K562 (cell line): ENCODE measurements around the gene APC2. TPM values are rescaled to one million over a fixed set of nuclear protein-coding genes. Genes with fewer than 3 reads are reported as not detected.
A peak's percentile ranks its signal among the peaks of the same experiment; 100 is the strongest.

Experiments
- BHLHE40 ChIP-seq: IDR thresholded peaks from 2 replicates; pipeline ENCODE4 v1.6.1; 2011; ENCODE audit warnings: low read length, improper control_type of control experiment
- BRF1 ChIP-seq: IDR thresholded peaks from 3 replicates; pipeline ENCODE4 v1.6.1; 2011; ENCODE audit warnings: borderline replicate concordance, mild to moderate bottlenecking; ENCODE audit not compliant: insufficient read length; ENCODE audit errors: extremely low read depth
- DMBX1 ChIP-seq: fragments of 250-450 bp; sonication (Bioruptor Pico); IDR thresholded peaks from 2 replicates; pipeline ENCODE4 v1.8.0; 2022; ENCODE audit warnings: inconsistent platforms, mild to moderate bottlenecking, moderate library complexity, borderline replicate concordance
- EWSR1 ChIP-seq: fragments of 450-650 bp; IDR thresholded peaks from 2 replicates; pipeline ENCODE4 v1.6.1; 2018; ENCODE audit warnings: borderline replicate concordance, mild to moderate bottlenecking, low read depth, moderate library complexity; ENCODE audit not compliant: partially characterized antibody
- FOXK1 ChIP-seq: sonication (generic); formaldehyde crosslinking; IDR thresholded peaks from 2 replicates; pipeline ENCODE4 v1.8.0; 2022; ENCODE audit warnings: missing genetic modification reagents, mild to moderate bottlenecking, borderline replicate concordance
- HNRNPH1 ChIP-seq: fragments of 200-400 bp; formaldehyde crosslinking; optimal IDR thresholded peaks from 2 replicates; pipeline ENCODE3; 2017; ENCODE audit warnings: low read depth, mild to moderate bottlenecking, low read length, moderate library complexity
- JUN ChIP-seq, 2 experiments: sonication (generic) in 1 of 2; formaldehyde crosslinking in 1 of 2; IDR thresholded peaks; 2 replicates each; pipeline versions ENCODE4 v1.6.1 to v1.8.0; 2012 to 2022; ENCODE audit warnings: borderline replicate concordance in 2 of 2, mild to moderate bottlenecking in 2 of 2, improper control_type of control experiment in 1 of 2, low read depth in 1 of 2, low read length in 1 of 2, missing genetic modification reagents in 1 of 2
- KAT8 ChIP-seq: fragments of 450-650 bp; IDR thresholded peaks from 2 replicates; pipeline ENCODE4 v1.6.1; 2016; ENCODE audit warnings: low read depth, mild to moderate bottlenecking
- MCM7 ChIP-seq, 2 experiments: fragments of 450-650 bp; IDR thresholded peaks; 2 replicates each; pipeline ENCODE4 v1.6.1; 2016 to 2018
- MLX ChIP-seq, 2 experiments: fragments of 450-650 bp in 1 of 2; sonication (generic) in 1 of 2; formaldehyde crosslinking; conservative IDR thresholded peaks; 2 replicates each; pipeline versions ENCODE4 v1.4.0 to v1.8.1; 2020 to 2022; ENCODE audit warnings: mild to moderate bottlenecking in 1 of 2, missing genetic modification reagents in 1 of 2
- NFYB ChIP-seq: IDR thresholded peaks from 2 replicates; pipeline ENCODE4 v1.6.1; 2011; ENCODE audit warnings: mild to moderate bottlenecking, moderate library complexity; ENCODE audit not compliant: insufficient read length; ENCODE audit errors: extremely low read depth
- NONO ChIP-seq, 2 experiments: fragments of 200-400 bp in 1 of 2; fragments of 450-650 bp in 1 of 2; formaldehyde crosslinking in 1 of 2; IDR thresholded peaks; 2 replicates each; pipeline ENCODE4 v1.6.1; 2017; ENCODE audit warnings: low read depth in 2 of 2, mild to moderate bottlenecking in 2 of 2, moderate library complexity in 2 of 2, low read length in 1 of 2
- RFX1 ChIP-seq: fragments of 450-650 bp; IDR thresholded peaks from 2 replicates; pipeline ENCODE4 v1.6.1; 2016; ENCODE audit warnings: mild to moderate bottlenecking, moderate library complexity
- SIN3B ChIP-seq: fragments of 450-650 bp; IDR thresholded peaks from 2 replicates; pipeline ENCODE4 v1.6.1; 2017; ENCODE audit warnings: low read depth, mild to moderate bottlenecking, moderate library complexity
- U2AF2 ChIP-seq: fragments of 200-400 bp; formaldehyde crosslinking; optimal IDR thresholded peaks from 2 replicates; pipeline ENCODE3; 2017; ENCODE audit warnings: low read depth, mild to moderate bottlenecking, low read length
- ZBTB8A ChIP-seq: fragments of 450-650 bp; IDR thresholded peaks from 2 replicates; pipeline ENCODE4 v1.6.1; 2018; ENCODE audit warnings: mild to moderate bottlenecking, moderate library complexity; ENCODE audit not compliant: partially characterized antibody
- ZEB2 ChIP-seq: fragments of 450-650 bp; IDR thresholded peaks from 2 replicates; pipeline ENCODE4 v1.6.1; 2016
- ZNF282 ChIP-seq: sonication (generic); formaldehyde crosslinking; IDR thresholded peaks from 2 replicates; pipeline ENCODE4 v1.8.1; 2023; ENCODE audit warnings: missing genetic modification reagents
- ZNF324 ChIP-seq: fragments of 250-450 bp; sonication (Bioruptor Pico); IDR thresholded peaks from 2 replicates; pipeline ENCODE4 v1.4.0; 2020; ENCODE audit warnings: mild to moderate bottlenecking
- ZNF583 ChIP-seq: fragments of 250-450 bp; sonication (Bioruptor Pico); IDR thresholded peaks from 2 replicates; pipeline ENCODE4 v1.4.0; 2020
- polyA plus RNA-seq, 8 experiments: library from polyadenylated mRNA; depleted of rRNA in 4 of 8; stranded (reverse) in 5 of 8; unstranded in 3 of 8; fragments of >200 nt; fragmentation: Nextera tagmentation in 2 of 8; fragmentation: Illumina TruSeq in 1 of 8; extraction: Ambion mirVana in 2 of 8; extraction: Trizol in 1 of 8; gene quantifications; 2 replicates each; pipeline versions ENCODE4 v1.2.1 to v1.2.3, GENCODE V29; 2011 to 2014; ENCODE audit warnings: inconsistent platforms in 1 of 8, missing spikeins in 1 of 8
- total RNA-seq, 7 experiments: library from RNA; depleted of rRNA in 6 of 7; stranded (reverse); fragments of >200 nt in 6 of 7; fragmentation: Illumina TruSeq in 2 of 7; extraction: Trizol in 2 of 7; gene quantifications; 2 replicates each; pipeline versions ENCODE4 v1.2.1 to v1.2.3, GENCODE V29; 2011 to 2021; ENCODE audit warnings: low replicate concordance in 1 of 7
- TF ChIP-seq, protein P1 (sequence below): fragments of 250-450 bp; sonication (Bioruptor Pico); IDR thresholded peaks from 2 replicates; pipeline ENCODE4 v1.5.1; 2021; ENCODE audit warnings: mild to moderate bottlenecking
- TF ChIP-seq, protein P2 (sequence below): fragments of 200-400 bp; formaldehyde crosslinking; IDR thresholded peaks from 2 replicates; pipeline ENCODE4 v1.6.1; 2017; ENCODE audit warnings: mild to moderate bottlenecking, low read depth, low read length, moderate library complexity
- TF ChIP-seq, protein P3 (sequence below): sonication (generic); formaldehyde crosslinking; IDR thresholded peaks from 2 replicates; pipeline ENCODE4 v1.8.1; 2022; ENCODE audit warnings: missing genetic modification reagents

The APC2 gene
- total and polyA plus RNA-seq, 9 of the 15 experiments (the other 6 are each of a cell fraction or from before 2014, with no cell fraction given) = 0.01 to 0.40 (median 0.05) TPM; not detected in 3

GRCh38 chr19:1445185-1445931 is 4.6 kb upstream of the APC2 start (continued):
- TF ChIP-seq U2AF2 (no peak), SIN3B (no peak), NFYB (no peak), BHLHE40 (0 out of 2 replicates have a peak, but pooled peaks have one; percentile 15), NONO (IDR thresholded peaks at IDR 0.05; ENCODE audit: low read depth in 2 of 2, low read length in 1 of 2) (0 out of 4 replicates have a peak, but pooled peaks of 1 of the 2 experiments have one; percentile 50), HNRNPH1 (no peak), MLX (CRISPR knock-in tag; conservative IDR thresholded peaks at IDR 0.05) (no peak), DMBX1 (CRISPR knock-in tag) (no peak), RFX1 (no peak), JUN (IDR thresholded peaks at IDR 0.05; ENCODE audit: borderline replicate concordance, low read depth, low read length) (no peak), JUN (CRISPR knock-in tag; IDR thresholded peaks at IDR 0.05; ENCODE audit: borderline replicate concordance) (no peak), KAT8 (no peak), ZNF583 (CRISPR knock-in tag) (no peak), ZNF324 (CRISPR knock-in tag) (no peak), MCM7 (IDR thresholded peaks at IDR 0.05) (no peak), ZEB2 (no peak), FOXK1 (CRISPR knock-in tag) (no peak), EWSR1 (no peak), BRF1 (no peak), ZBTB8A (no peak), ZNF282 (CRISPR knock-in tag) (no peak)
- TF ChIP-seq, protein P1, sequence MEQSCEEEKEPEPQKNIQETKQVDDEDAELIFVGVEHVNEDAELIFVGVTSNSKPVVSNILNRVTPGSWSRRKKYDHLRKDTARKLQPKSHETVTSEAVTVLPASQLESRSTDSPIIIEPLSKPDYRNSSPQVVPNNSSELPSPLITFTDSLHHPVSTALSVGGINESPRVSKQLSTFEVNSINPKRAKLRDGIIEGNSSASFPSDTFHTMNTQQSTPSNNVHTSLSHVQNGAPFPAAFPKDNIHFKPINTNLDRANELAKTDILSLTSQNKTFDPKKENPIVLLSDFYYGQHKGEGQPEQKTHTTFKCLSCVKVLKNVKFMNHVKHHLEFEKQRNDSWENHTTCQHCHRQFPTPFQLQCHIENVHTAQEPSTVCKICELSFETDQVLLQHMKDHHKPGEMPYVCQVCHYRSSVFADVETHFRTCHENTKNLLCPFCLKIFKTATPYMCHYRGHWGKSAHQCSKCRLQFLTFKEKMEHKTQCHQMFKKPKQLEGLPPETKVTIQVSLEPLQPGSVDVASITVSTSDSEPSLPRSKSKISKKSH (CRISPR knock-in tag) = no peak
- TF ChIP-seq, protein P2, sequence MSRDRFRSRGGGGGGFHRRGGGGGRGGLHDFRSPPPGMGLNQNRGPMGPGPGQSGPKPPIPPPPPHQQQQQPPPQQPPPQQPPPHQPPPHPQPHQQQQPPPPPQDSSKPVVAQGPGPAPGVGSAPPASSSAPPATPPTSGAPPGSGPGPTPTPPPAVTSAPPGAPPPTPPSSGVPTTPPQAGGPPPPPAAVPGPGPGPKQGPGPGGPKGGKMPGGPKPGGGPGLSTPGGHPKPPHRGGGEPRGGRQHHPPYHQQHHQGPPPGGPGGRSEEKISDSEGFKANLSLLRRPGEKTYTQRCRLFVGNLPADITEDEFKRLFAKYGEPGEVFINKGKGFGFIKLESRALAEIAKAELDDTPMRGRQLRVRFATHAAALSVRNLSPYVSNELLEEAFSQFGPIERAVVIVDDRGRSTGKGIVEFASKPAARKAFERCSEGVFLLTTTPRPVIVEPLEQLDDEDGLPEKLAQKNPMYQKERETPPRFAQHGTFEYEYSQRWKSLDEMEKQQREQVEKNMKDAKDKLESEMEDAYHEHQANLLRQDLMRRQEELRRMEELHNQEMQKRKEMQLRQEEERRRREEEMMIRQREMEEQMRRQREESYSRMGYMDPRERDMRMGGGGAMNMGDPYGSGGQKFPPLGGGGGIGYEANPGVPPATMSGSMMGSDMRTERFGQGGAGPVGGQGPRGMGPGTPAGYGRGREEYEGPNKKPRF = no peak
- TF ChIP-seq, protein P3, sequence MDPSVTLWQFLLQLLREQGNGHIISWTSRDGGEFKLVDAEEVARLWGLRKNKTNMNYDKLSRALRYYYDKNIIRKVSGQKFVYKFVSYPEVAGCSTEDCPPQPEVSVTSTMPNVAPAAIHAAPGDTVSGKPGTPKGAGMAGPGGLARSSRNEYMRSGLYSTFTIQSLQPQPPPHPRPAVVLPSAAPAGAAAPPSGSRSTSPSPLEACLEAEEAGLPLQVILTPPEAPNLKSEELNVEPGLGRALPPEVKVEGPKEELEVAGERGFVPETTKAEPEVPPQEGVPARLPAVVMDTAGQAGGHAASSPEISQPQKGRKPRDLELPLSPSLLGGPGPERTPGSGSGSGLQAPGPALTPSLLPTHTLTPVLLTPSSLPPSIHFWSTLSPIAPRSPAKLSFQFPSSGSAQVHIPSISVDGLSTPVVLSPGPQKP (CRISPR knock-in tag) = no peak
